Mesenteric fat pad (tissue), 1 donor: ENCODE data around the gene ABCB11. TPM values are rescaled to one million over a fixed set of nuclear protein-coding genes. Genes with fewer than 3 reads are reported as not detected.

Experiments used
- DNase-seq: peaks from one replicate; pipeline ENCODE4 v3.0.0-alpha.2; 2020; ENCODE audit warnings: low spot score
- total RNA-seq: library from RNA; stranded (reverse); fragmentation: NEBNext Ultra II Directional; extraction: Animal tissue kit (Norgen Biotek cat#: 25700); gene quantifications from one replicate; pipeline ENCODE4 v1.2.1, GENCODE V29; 2021
- donor health status: DM: yes; HTN: yes; CAD: no.

The ABCB11 gene
- total RNA-seq, 1 donor from 2014 or later, result 0.06 TPM

DNA sequence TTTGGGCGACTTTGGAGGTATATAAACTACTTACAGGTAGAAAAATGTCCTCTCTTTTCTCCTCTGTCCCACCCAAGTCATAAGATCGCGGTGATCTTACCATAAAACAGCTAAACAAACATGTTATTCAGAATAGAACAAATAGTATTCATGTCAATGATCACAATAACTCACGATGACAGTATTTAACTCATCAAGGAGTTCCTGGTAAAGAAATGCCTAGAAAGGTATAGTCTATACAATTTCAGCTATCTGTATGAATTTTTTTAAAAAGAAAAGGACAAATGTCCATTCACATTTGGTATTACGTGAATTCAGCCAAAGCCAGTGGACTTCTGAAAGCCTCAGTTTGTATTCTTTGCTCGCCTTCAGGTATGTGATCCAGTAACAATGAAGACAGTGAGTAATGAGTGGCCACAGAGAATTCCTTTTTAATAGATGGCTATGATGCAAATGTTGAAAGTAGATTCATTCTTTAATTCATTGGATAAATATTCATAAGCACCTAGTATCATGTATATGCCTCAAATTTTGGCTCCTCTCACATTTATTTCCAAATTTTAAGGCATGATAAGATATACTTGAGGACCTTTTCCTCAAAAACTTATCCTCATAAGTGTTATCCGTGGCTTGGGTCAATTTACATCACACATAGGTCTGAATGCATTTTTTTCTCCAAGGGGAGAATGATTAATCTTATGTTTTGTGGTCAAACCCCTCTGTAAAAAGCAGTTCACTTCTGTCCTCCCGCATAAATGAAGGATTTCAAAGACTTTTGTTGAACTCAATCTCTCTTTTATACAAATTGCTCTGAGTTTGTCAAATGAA lies 20.3 kb downstream of the ABCB11 start:
- no peak for DNase-seq

DNA sequence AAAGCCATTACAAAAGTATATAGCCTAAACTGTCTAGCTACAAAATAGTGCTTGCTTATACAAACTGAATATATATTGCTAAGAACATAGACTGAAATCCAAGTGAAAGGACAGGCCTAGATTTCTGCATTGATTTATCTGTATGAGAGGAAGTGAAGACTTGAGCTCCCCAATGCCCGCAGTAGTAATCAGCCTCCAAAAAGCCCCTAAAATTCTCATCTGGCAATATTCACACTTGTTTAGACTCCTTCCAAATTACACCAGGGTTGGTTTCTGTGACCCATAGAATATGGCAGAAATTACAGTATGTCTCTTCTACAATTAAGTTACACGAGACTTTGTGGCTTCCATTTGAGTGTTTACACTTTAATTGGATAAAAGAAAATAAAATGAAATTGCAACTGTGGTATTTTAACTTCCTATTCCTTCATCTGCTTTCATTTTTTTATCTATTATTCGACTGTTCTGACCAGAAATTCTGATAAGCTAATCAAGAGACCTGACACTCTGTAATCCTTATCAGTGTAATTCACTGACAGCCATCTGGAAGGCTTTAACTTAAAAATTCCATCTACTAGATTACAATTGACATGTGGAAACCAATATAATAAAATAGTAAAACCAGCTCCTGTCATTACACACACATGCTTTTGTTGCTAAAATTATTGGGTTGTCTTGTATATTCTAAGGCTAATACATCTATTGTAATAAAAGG lies 21.1 kb downstream of the ABCB11 start:
- DNase-seq, result no peak

DNA sequence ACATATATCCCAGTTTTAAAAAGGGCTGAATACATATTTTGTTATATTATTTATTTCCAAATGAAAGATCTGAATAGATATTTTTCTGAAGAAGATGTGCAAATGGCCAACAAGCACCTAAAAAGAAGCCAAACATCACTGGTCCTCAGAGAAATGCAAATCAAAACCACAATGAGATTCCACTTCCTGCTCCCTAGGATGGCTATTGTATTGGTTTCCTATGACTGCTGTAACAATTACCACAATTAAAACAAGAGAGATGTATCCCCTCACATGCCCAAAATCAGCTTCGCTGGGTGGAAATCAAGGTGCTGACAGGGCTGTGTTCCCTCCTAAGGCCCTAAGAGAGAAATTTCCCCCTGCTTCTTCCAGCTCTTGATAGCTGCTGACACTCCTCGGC lies 23.2 kb downstream of the ABCB11 start:
- DNase-seq, result no peak

DNA sequence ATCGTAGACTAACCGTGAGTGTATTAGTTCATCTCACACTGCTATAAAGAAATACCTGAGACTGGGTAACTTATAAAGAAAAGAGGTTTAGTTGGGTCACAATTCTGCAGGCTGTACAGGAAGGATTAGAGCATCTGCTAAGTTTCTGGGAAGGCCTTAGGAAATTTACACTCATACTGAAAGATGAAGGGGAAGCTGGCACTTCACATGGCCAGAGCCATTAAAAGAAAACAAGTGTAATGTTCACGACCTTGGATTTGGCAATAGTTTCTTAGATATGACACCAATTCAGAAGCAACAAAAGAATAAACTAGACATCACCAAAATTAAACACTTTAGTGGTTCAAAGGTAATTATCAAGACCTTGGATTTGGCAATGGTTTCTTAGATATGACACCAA lies 23.8 kb downstream of the ABCB11 start:
- DNase-seq, result no peak

DNA sequence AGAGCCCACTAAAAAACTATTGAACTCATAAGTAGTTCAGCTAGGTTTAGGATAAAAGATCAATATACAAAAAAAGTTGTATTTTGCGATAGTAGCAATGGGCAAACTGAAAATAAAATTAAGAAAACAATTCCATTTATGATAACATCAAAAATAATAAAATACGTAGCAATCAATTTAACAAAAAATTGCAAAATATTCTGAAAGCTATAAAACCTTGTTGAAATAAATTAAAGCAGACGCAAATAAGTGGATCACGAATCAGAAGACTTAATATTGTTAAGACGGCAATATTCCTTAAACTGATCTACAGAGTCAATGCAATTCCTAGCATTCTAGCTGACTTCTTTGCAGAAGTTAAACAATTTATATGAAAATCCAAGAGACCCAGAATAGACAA lies 24.5 kb downstream of the ABCB11 start:
- DNase-seq, result no peak

DNA sequence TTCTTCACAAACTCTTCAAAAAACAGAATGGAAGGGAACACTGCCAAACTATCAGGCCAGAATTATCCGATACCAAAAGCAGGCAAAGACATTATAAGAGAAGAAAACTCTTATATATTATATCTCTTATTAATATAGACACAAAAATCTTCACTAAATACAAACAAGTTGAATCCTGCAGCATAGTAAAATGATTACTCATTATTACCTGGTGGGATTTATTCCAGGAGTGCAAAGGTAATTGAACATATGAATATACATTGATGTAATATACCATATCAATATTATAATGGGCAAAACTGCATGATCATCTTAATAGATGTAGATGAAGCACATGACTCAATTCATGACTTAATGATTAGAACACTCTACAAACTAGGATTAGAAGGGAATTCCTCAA lies 25.1 kb downstream of the ABCB11 start:
- no peak for DNase-seq

DNA sequence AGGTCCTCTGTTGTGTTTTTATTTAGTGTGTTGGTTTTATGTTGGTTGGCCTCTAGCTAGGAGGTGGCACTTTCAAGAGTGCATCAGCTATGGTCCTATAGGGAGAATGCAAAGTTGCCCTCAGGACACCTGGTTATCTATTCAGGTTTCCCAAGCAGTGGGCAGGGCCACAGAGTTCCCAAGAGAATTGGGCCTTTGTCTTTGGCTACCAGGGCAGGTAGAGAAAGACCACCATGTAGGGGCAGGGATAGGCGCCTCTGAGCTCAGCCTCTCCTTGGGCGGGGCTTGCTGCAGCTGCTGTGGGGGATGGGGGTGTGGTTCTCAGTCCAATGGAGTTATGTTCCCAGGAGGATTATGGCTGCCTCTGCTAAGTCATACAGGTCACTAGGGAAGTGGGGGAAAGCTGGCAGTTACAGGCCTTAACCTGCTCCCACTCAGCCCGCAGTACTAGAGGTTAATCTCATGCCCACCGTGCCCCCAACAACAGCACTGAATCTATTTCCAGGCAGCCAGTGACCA lies 26.0 kb downstream of the ABCB11 start:
- no peak for DNase-seq

DNA sequence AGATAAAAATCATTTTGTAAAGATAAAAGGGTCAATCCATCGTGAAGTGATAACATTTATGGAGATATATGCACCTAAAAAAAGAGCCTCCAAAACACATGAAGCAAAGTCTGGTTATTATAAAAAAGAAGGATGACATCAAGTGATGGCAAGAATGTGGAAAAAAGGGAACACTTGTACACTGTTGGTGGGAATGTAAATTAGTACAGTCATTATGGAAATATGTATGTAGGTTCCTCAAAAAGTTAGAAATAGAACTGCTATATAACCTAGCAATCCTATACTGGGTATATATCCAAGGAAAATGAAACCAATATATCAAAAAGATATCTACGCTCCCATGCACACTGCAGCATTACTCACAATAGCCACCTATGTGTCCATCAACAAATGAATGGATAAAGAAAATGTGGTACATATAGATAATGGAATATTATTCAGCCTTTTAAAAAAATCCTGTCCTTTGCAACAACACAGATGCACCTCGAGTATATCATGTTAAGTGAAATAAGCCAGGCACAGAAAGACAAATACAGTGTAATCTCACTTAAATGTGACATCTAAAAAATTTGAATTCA lies 28.9 kb downstream of the ABCB11 start:
- DNase-seq, result no peak

DNA sequence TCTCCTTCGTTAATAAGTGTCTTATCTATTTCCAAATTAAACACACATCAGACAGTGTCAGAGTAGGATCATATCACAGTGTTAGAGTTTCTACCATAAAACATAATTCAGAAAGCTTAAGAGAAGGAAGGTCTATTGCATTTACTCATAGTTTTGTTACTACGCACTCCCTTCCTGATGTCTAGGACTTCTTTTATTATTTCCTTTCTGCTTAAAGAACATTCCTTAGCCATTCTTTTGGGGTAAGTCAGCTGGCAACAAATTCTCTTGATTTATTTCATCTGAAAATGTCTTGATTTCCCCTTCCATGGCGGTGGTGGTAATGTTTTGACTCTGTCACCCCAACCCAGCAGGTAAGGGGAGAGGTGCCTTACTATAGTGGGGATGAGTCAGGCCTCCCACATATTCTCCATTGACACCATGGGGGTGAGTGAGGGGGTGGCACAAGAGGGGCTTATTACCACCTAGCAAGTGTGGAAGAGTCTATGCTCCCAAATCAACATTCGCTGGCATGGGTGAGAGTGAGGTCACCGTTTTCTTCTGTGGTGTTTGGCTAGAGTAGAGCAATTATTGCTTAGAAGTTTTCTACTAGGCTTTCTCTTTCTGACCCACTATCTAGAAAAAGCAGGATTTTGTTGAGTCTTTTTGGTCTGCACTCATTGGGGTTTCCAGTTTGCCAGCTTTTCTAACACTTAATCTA lies 29.9 kb downstream of the ABCB11 start:
- no peak for DNase-seq

DNA sequence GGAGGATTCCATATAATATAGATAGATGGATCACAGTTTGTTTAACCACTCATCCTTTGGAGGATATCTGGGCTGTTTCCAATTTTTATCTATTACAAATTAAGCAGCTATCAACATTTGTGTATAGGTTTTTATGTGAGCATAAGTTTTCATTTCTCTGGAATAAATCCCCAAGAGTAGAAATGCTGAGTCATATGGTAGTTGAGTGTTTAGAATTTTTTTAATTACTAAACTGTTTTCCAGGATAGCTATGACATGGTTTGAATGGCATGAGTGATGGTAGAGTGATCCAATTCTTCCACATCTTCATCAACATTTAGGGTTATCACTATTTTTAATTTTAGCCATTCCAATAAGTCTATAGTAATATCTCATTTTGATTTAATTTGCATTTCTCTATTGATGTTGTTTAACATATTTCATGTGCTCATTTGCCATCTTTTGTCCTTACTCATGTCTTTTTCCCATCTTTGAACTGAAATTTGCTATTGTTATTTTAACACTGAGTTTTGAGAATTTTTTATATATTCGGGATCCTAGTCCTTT lies 31.4 kb downstream of the ABCB11 start:
- no peak for DNase-seq

DNA sequence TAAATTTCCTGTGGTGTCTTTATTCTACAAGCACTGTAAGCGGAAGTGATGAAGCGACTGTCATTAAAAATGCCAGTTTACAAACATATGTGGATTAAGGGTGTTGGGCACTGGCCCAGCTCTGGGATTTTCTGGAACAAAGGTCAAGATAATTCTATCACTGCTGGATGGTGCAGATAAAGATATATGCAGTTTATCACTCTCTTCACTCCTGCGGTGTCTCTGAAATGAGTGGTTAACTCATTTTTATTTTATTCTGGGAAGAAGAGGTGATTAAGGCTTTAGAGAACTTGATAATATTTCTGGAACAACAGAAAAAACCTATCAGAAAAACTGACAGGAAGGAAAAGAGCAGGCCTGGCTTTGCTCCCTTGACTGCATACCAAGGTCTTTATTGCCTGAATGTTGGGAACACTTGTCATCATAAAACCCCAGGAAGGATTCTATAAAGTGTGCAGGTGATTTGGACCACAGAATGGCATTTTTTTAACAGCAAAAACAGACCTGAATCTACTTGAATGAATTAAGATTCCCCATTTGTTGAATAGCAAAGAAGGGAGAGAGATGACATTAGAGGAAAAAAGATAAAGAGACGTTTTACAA lies 32.4 kb downstream of the ABCB11 start:
- no peak for DNase-seq

DNA sequence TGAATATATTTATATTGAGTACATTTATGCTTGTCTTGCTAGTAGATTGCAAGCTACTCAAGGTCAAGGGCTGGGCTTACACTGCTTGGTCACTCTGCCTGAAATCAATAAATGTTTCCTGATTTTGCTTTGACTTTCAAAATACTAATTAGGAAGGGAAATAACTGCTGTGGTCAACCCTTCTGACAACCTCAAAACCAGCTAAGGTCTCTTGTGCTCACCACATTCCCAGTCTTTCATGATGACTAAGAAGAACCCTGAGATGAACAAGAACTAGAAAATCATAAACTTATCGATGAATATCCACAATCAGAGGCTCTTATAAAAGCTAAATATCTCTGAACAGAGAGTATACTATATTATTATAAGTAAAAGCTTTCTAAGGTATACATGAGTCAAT lies 33.3 kb downstream of the ABCB11 start:
- no peak for DNase-seq

DNA sequence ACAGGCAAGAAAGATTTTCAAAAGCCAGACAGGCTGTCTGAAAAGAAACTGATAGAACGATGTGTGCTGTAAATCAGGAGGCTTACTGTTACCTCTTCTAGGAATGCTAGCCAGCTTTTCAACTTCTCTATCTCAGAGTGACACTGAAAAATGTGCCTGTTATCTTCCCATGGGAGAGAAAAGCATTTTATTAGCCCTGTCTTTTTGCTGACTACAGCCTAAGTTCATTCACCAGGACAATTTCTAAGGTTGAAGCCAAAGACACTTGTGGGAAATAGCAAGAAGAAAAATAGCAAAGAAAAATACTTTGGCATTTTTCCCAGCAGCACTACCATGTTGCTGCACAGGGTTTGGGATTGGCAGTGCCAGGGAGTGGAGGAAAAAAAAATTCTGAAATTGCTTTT lies 34.0 kb downstream of the ABCB11 start:
- no peak for DNase-seq

DNA sequence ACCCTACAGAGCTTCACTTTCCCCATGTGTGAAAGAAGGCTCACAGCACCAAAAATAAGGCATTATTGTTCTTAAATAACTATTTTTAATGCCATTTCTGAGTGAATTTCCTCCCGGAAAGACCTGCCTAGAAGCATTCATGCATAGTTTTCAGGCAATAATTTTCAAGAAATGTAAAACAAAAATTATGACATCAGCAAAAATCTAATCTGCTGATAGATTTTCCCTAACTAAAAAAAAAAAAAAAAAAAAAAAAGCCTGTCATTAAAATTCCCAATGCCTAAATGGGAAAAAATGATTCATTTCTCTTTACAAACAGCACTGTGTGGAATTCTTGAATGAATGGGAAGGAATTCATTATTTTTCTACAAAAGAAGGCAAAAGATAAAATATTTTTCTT lies 35.4 kb downstream of the ABCB11 start:
- DNase-seq, result no peak

DNA sequence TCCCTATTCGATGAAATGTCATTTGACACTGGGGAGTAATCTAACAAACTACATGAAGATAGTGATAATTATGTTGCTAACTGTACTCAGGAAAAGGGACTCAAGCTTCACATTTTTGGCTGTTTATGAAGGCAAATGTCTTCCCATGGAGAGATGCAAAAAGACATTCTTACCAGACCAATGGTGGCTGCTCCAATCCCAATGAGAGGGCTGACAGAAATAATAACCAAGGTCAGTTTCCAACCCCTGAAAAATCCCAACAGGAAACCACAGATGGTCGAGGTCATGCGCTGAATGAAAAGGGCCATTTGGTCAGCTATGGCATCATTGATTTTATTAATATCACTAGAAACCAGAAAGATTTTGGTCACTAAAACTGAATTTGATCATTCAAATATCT lies 37.6 kb downstream of the ABCB11 start:
- no peak for DNase-seq

DNA sequence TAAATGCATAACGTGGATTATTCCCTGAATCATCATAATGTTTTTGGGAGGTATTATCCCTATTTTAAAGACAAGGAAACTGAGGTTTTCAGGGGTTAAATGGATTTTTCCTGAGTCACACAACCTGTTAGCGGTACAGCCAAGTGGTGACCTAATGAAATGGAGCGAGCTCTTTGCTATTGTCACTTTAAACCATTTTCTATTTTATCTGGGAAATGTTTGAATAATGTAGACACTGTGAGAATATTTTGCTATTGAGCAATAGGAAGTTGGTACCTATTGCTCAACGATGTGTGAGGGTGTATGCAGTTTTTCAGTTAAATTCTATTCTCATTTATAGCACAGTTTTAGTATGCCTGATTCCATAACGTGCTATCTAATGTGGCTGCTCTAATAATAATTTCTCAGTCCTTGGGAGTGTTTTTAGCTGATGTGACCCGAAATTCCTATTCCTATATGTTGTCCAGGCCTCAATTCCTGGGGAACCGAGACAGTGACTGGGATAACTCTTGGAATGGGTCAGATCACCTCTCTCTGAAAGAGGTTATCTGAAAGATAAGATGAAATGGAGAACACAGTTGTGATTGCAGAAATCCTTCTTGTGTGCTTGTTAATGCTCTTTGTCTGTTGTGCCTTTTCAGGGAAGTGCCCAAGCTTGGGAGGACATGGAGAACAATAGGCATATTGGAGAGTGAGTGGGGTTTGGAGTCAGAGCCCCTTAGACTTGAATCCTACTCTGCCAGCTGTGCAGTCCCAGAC lies 38.4 kb downstream of the ABCB11 start:
- no peak for DNase-seq

DNA sequence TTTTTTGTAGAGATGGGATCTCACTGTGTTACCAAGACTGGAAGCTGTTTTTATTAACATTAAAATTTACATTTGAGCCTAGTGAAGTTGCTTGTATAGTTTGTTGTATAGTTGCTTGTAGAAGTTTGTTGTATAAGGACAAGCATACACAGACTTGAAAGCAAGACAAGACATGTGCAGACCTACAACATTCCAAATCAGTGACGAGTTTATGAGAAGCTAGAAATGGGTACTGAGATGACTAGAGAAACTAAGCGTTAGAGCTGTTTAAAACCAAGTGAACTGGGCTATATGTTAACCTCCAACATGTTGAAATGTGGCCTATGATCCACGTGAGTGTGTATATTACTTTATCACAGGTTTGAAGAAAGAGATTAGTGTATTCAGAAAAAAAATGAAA lies 39.1 kb downstream of the ABCB11 start:
- no peak for DNase-seq

DNA sequence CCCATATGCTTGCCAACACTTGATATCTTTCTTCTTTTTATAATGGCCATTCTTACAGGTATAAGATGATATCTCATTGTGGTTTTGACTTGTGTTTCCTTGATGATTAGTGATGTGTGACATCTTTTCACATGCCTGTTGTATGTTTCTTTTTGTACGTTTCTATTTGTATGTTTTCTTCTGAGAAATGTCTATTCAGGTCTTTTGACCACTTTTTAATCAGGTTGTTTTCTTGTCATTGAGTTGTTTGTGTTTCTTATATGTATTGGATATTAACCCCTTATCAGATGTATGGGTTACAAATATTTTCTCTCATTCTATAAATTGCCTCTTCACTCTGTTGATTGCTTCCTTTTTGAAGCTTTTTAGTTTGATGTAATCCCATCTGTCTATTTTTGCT lies 42.4 kb downstream of the ABCB11 start:
- DNase-seq, result no peak

DNA sequence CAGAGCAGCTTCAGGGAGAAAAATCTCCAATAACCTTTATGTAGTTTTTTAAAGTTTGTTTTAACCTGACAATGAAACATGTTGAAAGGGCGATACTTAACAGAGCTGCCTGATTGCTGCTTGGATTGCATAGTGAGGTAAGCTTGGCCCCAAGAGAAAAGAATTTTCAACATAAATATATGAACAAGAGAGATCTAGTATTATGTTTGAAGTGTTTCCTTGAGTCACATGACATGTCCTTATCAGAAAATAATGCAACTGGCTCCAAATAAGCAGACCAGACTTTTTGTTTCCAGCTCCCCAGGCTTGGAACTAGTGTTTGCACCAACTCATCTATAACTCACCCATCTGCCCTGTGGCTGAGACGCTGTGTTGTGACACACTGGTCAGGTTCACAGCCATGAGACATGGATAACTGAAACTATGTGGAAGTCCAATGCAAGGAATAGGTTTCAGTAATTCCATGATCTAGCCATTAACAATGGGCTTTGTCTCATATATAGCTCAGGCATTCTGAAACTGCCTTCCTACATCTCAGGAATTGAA lies 44.7 kb downstream of the ABCB11 start:
- no peak for DNase-seq

DNA sequence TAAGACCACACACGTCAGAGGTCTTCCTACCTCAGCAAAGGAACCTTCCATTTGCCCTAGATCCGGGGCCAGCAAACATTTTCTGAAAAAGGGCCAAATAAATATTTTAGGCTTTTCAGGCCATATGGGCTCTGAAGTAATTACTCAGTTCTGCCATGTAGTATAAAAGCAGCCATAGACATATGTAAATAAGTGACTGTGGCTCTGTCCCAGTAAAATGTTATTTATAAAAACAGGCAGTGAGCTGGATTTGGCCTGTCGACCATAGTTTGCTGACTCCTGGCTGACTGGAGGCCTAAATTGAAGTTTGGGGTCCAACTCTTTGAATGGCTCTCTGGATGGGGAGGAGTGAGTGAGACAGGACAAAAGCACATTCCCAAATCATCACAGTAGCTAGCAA lies 49.5 kb downstream of the ABCB11 start:
- DNase-seq, result no peak
